H9 (cell line): Measurements from ENCODE around the gene CCT3. TPM values are rescaled to one million over a fixed set of nuclear protein-coding genes. Genes with fewer than 3 reads are reported as not detected.
A peak's percentile ranks its signal among the peaks of the same experiment; 100 is the strongest.

Experiments
- DNase-seq: peaks from one replicate; pipeline ENCODE4 v3.0.0-alpha.2; 2017
- H2AFZ ChIP-seq: one replicate; pipeline ENCODE4 v1.6.1; 2013; ENCODE audit warnings: mild to moderate bottlenecking, low read length, control low read depth, moderate library complexity
- H2AK5ac ChIP-seq: 2 replicates; pipeline ENCODE4 v1.6.1; 2013; ENCODE audit warnings: low read length, control low read depth, mixed read lengths; ENCODE audit not compliant: insufficient read length
- H2BK120ac ChIP-seq: one replicate; pipeline ENCODE4 v1.6.1; 2013; ENCODE audit warnings: low read depth, mild to moderate bottlenecking, low read length, control low read depth, inconsistent platforms; ENCODE audit not compliant: poor library complexity, severe bottlenecking
- H2BK12ac ChIP-seq: 2 replicates; pipeline ENCODE4 v1.6.1; 2013; ENCODE audit warnings: low read length, control low read depth, mixed read lengths, low read depth; ENCODE audit not compliant: insufficient read length
- H2BK15ac ChIP-seq: 2 replicates; pipeline ENCODE4 v1.6.1; 2013; ENCODE audit warnings: low read depth, low read length, control low read depth
- H2BK20ac ChIP-seq: one replicate; pipeline ENCODE4 v1.6.1; 2013; ENCODE audit warnings: low read depth, mild to moderate bottlenecking, low read length, control low read depth, inconsistent platforms; ENCODE audit not compliant: poor library complexity, severe bottlenecking
- H2BK5ac ChIP-seq: 2 replicates; pipeline ENCODE4 v1.6.1; 2013; ENCODE audit warnings: low read length, control low read depth, mixed read lengths; ENCODE audit not compliant: insufficient read length
- H3K14ac ChIP-seq: 2 replicates; pipeline ENCODE4 v1.6.1; 2013; ENCODE audit warnings: low read length, control low read depth; ENCODE audit not compliant: insufficient read depth
- H3K18ac ChIP-seq: 2 replicates; pipeline ENCODE4 v1.6.1; 2013; ENCODE audit warnings: low read depth, mild to moderate bottlenecking, mixed read lengths, low read length, control low read depth; ENCODE audit not compliant: insufficient read length
- H3K23ac ChIP-seq: 2 replicates; pipeline ENCODE4 v1.6.1; 2013; ENCODE audit warnings: low read length, control low read depth, mixed read lengths, low read depth; ENCODE audit not compliant: insufficient read length
- H3K23me2 ChIP-seq: 2 replicates; pipeline ENCODE4 v1.6.1; 2013; ENCODE audit warnings: low read depth, mild to moderate bottlenecking, mixed read lengths, low read length, control low read depth; ENCODE audit not compliant: insufficient read length, poor library complexity, severe bottlenecking
- H3K27ac ChIP-seq: 2 replicates; pipeline ENCODE4 v1.5.1; 2013; ENCODE audit warnings: low read length, control low read depth, mixed read lengths, low read depth; ENCODE audit not compliant: insufficient read length
- H3K27me3 ChIP-seq: 2 replicates; pipeline ENCODE4 v1.6.1; 2013; ENCODE audit warnings: low read length, control low read depth, inconsistent platforms; ENCODE audit not compliant: insufficient read depth
- H3K4ac ChIP-seq: 2 replicates; pipeline ENCODE4 v1.6.1; 2013; ENCODE audit warnings: low read depth, mild to moderate bottlenecking, control low read depth, inconsistent platforms, low read length, moderate library complexity
- H3K4me1 ChIP-seq: 2 replicates; pipeline ENCODE4 v1.6.1; 2013; ENCODE audit warnings: low read length, control low read depth, inconsistent platforms; ENCODE audit not compliant: insufficient read depth
- H3K4me2 ChIP-seq: 2 replicates; pipeline ENCODE4 v1.6.1; 2013; ENCODE audit warnings: low read length, control low read depth, mixed read lengths; ENCODE audit not compliant: insufficient read length, insufficient read depth
- H3K56ac ChIP-seq: 2 replicates; pipeline ENCODE4 v1.6.1; 2013; ENCODE audit warnings: low read depth, mild to moderate bottlenecking, mixed read lengths, low read length, control low read depth; ENCODE audit not compliant: insufficient read length
- H3K79me1 ChIP-seq: 2 replicates; pipeline ENCODE4 v1.6.1; 2013; ENCODE audit warnings: low read depth, mild to moderate bottlenecking, moderate library complexity, low read length, control low read depth, inconsistent platforms; ENCODE audit not compliant: insufficient read depth, poor library complexity, severe bottlenecking
- H3K79me2 ChIP-seq: 2 replicates; pipeline ENCODE4 v1.6.1; 2013; ENCODE audit warnings: low read length, control low read depth, inconsistent platforms; ENCODE audit not compliant: insufficient read depth
- H3K9ac ChIP-seq: 2 replicates; pipeline ENCODE4 v1.6.1; 2013; ENCODE audit warnings: low read length, control low read depth, mixed read lengths; ENCODE audit not compliant: insufficient read length; ENCODE audit errors: extremely low read depth
- H3K9me3 ChIP-seq: one replicate; pipeline ENCODE4 v1.6.1; 2013; ENCODE audit warnings: low read depth, low read length, inconsistent platforms; ENCODE audit not compliant: control insufficient read depth
- H3T11ph ChIP-seq: one replicate; pipeline ENCODE4 v1.6.1; 2013; ENCODE audit warnings: mild to moderate bottlenecking, low read length, control low read depth, inconsistent platforms
- H4K20me1 ChIP-seq: one replicate; pipeline ENCODE4 v1.6.1; 2013; ENCODE audit not compliant: control insufficient read depth, insufficient read length, insufficient read depth
- H4K5ac ChIP-seq: 2 replicates; pipeline ENCODE4 v1.6.1; 2013; ENCODE audit warnings: low read depth, mild to moderate bottlenecking, mixed read lengths, low read length, control low read depth; ENCODE audit not compliant: insufficient read length
- H4K8ac ChIP-seq: replicated peaks from 2 replicates; pipeline ENCODE4 v1.6.1; 2013; ENCODE audit warnings: low read length, control low read depth, mixed read lengths, low read depth; ENCODE audit not compliant: insufficient read length
- H4K91ac ChIP-seq: 2 replicates; pipeline ENCODE4 v1.6.1; 2013; ENCODE audit warnings: low read depth, mild to moderate bottlenecking, moderate library complexity, mixed read lengths, low read length, control low read depth; ENCODE audit not compliant: insufficient read length
- H3K27ac Mint-ChIP-seq, 3 experiments: 2 replicates in 2 of 3; 3 replicates in 1 of 3; pipeline ENCODE4 v1.8.0; 2020 to 2021; ENCODE audit warnings: mixed read lengths in 3 of 3, mild to moderate bottlenecking in 1 of 3, moderate library complexity in 1 of 3
- H3K27me3 Mint-ChIP-seq: 2 replicates; pipeline ENCODE4 v1.8.0; 2021; ENCODE audit warnings: low read depth, mild to moderate bottlenecking, moderate library complexity, mixed read lengths
- H3K36me3 Mint-ChIP-seq, 3 experiments: 2 replicates in 2 of 3; 3 replicates in 1 of 3; pipeline ENCODE4 v1.8.0; 2020 to 2021; ENCODE audit warnings: low read depth in 3 of 3, mixed read lengths in 3 of 3; ENCODE audit not compliant: insufficient read depth in 1 of 3
- H3K4me1 Mint-ChIP-seq, 2 experiments: 2 replicates each; pipeline ENCODE4 v1.8.0; 2020; ENCODE audit warnings: mixed read lengths in 2 of 2
- H3K4me3 Mint-ChIP-seq, 2 experiments: 2 replicates in 1 of 2; 3 replicates in 1 of 2; pipeline ENCODE4 v1.8.0; 2020 to 2021; ENCODE audit warnings: mild to moderate bottlenecking in 2 of 2, mixed read lengths in 2 of 2, moderate library complexity in 1 of 2
- H3K9me3 Mint-ChIP-seq, 2 experiments: 2 replicates in 1 of 2; 3 replicates in 1 of 2; pipeline ENCODE4 v1.8.0; 2020; ENCODE audit warnings: mild to moderate bottlenecking in 2 of 2, mixed read lengths in 2 of 2, moderate library complexity in 1 of 2
- CTCF ChIP-seq: fragments of 200-600 bp; sonication (generic); conservative IDR thresholded peaks from 3 replicates; pipeline ENCODE4 v1.8.0; 2021; ENCODE audit warnings: antibody characterized with exemption, mild to moderate bottlenecking
- WGBS: extraction: QIAGEN DNeasy Blood & Tissue Kit; methylation state at CpG from one replicate; pipeline ENCODE4 v1.1.7; 2013; ENCODE audit warnings: missing lambda C conversion rate, low lambda C conversion rate, mixed read lengths; ENCODE audit not compliant: insufficient read length; ENCODE audit errors: extremely low coverage; 5-methylcytosine and 5-hydroxymethylcytosine counted together
- total RNA-seq: library from RNA; stranded (reverse); gene quantifications from 2 replicates; pipeline ENCODE4 v1.2.1, GENCODE V29; 2021

The CCT3 gene
- total RNA-seq, 1 experiment from 2014 or later = 524 TPM

GRCh38 chr1:156383023-156383422 lies 44.9 kb upstream of the CCT3 start:
- Mint-ChIP-seq H3K27me3 (peaks cover 28% of the 10 kb centered on the region), H3K9me3 (no peaks in the 10 kb centered on the region), H3K36me3 (no peaks in the 10 kb centered on the region), H3K4me3 (no peak overlapping the region), H3K27ac (peak overlapping the region in 1 of 3 experiments; percentile 70; a peak in 1 of 7 replicates), H3K4me1 (peaks cover 14 to 19% of the 10 kb centered on the region in 2 experiments)
- Histone ChIP-seq H3K27ac (no peak overlapping the region), H3K79me1 (no peaks in the 10 kb centered on the region), H3K79me2 (no peaks in the 10 kb centered on the region), H3K9me3 (no peaks in the 10 kb centered on the region), H3K23me2 (no peaks in the 10 kb centered on the region), H2BK5ac (no peak overlapping the region), H4K20me1 (no peaks in the 10 kb centered on the region), H4K8ac (no peak overlapping the region), H3K9ac (no peak overlapping the region), H2AK5ac (no peak overlapping the region), H3K4me2 (no peak overlapping the region), H3K23ac (no peak overlapping the region), H2BK12ac (no peak overlapping the region), H3K4me1 (no peaks in the 10 kb centered on the region; the same call in 1 of the 2 replicates), H3K56ac (no peak overlapping the region), H3T11ph (no peak overlapping the region), H3K14ac (no peak overlapping the region), H3K18ac (no peak overlapping the region), H2BK20ac (no peak overlapping the region), H3K4ac (no peak overlapping the region), H4K5ac (no peak overlapping the region), H2AFZ (no peak overlapping the region), H2BK120ac (no peak overlapping the region), H3K27me3 (no peaks in the 10 kb centered on the region; the same call in 1 of the 2 replicates), H4K91ac (no peak overlapping the region), H2BK15ac (no peak overlapping the region)
- peak; percentile 90 for DNase-seq
- WGBS = no CpG with 5 or more reads among the region's 9 CpGs
- TF ChIP-seq CTCF = peak; percentile 93
